GM23248 (cell line): ENCODE measurements around the gene MTCL1. TPM values are rescaled to one million over a fixed set of nuclear protein-coding genes. Genes with fewer than 3 reads are reported as not detected.

Experiments
- DNase-seq: peaks from one replicate; pipeline ENCODE4 v3.0.0-alpha.2; 2015
- H2AFZ ChIP-seq: fragments of 200-600 bp; sonication (generic); 2 replicates; pipeline ENCODE4 v1.6.1; 2016; ENCODE audit warnings: antibody characterized with exemption
- H3F3A ChIP-seq: fragments of 200-600 bp; sonication (generic); 2 replicates; pipeline ENCODE4 v1.6.1; 2016; ENCODE audit warnings: mild to moderate bottlenecking, antibody characterized with exemption, mixed run types; ENCODE audit not compliant: insufficient read depth
- H3K27ac ChIP-seq: fragments of 200-600 bp; sonication (generic); 2 replicates; pipeline ENCODE4 v1.5.1; 2016; ENCODE audit warnings: mild to moderate bottlenecking
- H3K27me3 ChIP-seq: fragments of 200-600 bp; sonication (generic); replicated peaks from 2 replicates; pipeline ENCODE4 v1.6.1; 2016; ENCODE audit warnings: mild to moderate bottlenecking; ENCODE audit not compliant: insufficient read depth
- H3K36me3 ChIP-seq: fragments of 200-600 bp; sonication (generic); 2 replicates; pipeline ENCODE4 v1.6.1; 2016; ENCODE audit warnings: low read depth, mild to moderate bottlenecking
- H3K4me1 ChIP-seq: fragments of 200-600 bp; sonication (generic); 2 replicates; pipeline ENCODE4 v1.6.1; 2016; ENCODE audit warnings: mild to moderate bottlenecking; ENCODE audit not compliant: insufficient read depth
- H3K4me2 ChIP-seq: fragments of 200-600 bp; sonication (generic); one replicate; pipeline ENCODE4 v1.6.1; 2016; ENCODE audit warnings: mild to moderate bottlenecking; ENCODE audit not compliant: unreplicated experiment
- H3K4me3 ChIP-seq: fragments of 200-600 bp; sonication (generic); 2 replicates; pipeline ENCODE4 v1.5.1; 2016; ENCODE audit warnings: mild to moderate bottlenecking
- H3K79me2 ChIP-seq: fragments of 200-600 bp; sonication (generic); 2 replicates; pipeline ENCODE4 v1.6.1; 2016; ENCODE audit warnings: mild to moderate bottlenecking; ENCODE audit not compliant: insufficient read depth
- H3K9ac ChIP-seq: fragments of 200-600 bp; sonication (generic); 2 replicates; pipeline ENCODE4 v1.6.1; 2016; ENCODE audit warnings: mild to moderate bottlenecking
- H3K9me2 ChIP-seq: fragments of 200-600 bp; sonication (generic); 2 replicates; pipeline ENCODE4 v1.6.1; 2016; ENCODE audit warnings: mixed run types, mild to moderate bottlenecking, moderate library complexity; ENCODE audit not compliant: insufficient read depth
- H3K9me3 ChIP-seq: fragments of 200-600 bp; sonication (generic); one replicate; pipeline ENCODE4 v1.6.1; 2017; ENCODE audit warnings: low read depth
- H4K20me1 ChIP-seq: fragments of 200-600 bp; sonication (generic); 2 replicates; pipeline ENCODE4 v1.6.0; 2016; ENCODE audit not compliant: insufficient read depth
- EZH2 ChIP-seq: fragments of 200-600 bp; sonication (generic); IDR thresholded peaks from 2 replicates; pipeline ENCODE4 v1.6.1; 2018; ENCODE audit warnings: antibody characterized with exemption, mild to moderate bottlenecking; ENCODE audit not compliant: insufficient read depth, poor library complexity, severe bottlenecking
- EZH2phosphoT487 ChIP-seq: fragments of 200-600 bp; sonication (generic); IDR thresholded peaks from 2 replicates; pipeline ENCODE4 v1.6.1; 2018; ENCODE audit warnings: antibody characterized with exemption, moderate library complexity, mild to moderate bottlenecking, low read depth; ENCODE audit not compliant: insufficient read depth
- WGBS, 2 experiments: methylation state at CpG; one replicate each; pipeline ENCODE4 v1.1.6; 2015 to 2017; ENCODE audit warnings: low lambda C conversion rate in 2 of 2, low coverage in 1 of 2; ENCODE audit errors: missing lambda C conversion rate in 2 of 2; 5-methylcytosine and 5-hydroxymethylcytosine counted together
- in situ Hi-C: fragments of 300-500 bp; cut with MboI; formaldehyde crosslinking; loops from 2 replicates; pipeline ENCODE4 v1.15.0; 2020
- polyA plus RNA-seq: library from polyadenylated mRNA; unstranded; fragments of >200 nt; fragmentation: Nextera tagmentation; extraction: Ambion mirVana; gene quantifications from 2 replicates; pipeline ENCODE4 v1.2.1, GENCODE V29; 2016
- total RNA-seq: library from RNA; depleted of rRNA; stranded (reverse); fragments of >200 nt; shearing (Covaris generic); gene quantifications from 2 replicates; pipeline ENCODE4 v1.2.3, GENCODE V29; 2014

Gene MTCL1
- total and polyA plus RNA-seq, 2 experiments from 2014 or later: 10.3 to 36.9 TPM

- Histone ChIP-seq H3K4me1 (no peaks in the 10 kb centered on the region), H2AFZ (no peak overlapping the region), H3K9me3 (no peaks in the 10 kb centered on the region), H4K20me1 (no peaks in the 10 kb centered on the region), H3K9me2 (no peaks in the 10 kb centered on the region), H3K4me2 (no peak overlapping the region), H3K27ac (no peak overlapping the region), H3F3A (no peaks in the 10 kb centered on the region), H3K27me3 (no peaks in the 10 kb centered on the region), H3K4me3 (no peak overlapping the region), H3K36me3 (peaks cover 30% of the 10 kb centered on the region), H3K79me2 (peaks cover 96% of the 10 kb centered on the region), H3K9ac (no peak overlapping the region)
- TF ChIP-seq EZH2: no peak
- TF ChIP-seq EZH2phosphoT487: no peak
- in situ Hi-C loops: no loop called here
- WGBS, 2 experiments: 97 to 100% methylated on average over 5 of the region's 5 CpGs
- no peak for DNase-seq
These were observed 29.1 kb downstream of the MTCL1 start for GRCh38 chr18:8734496-8734895.

- DNase-seq: no peak
- Histone ChIP-seq H3F3A (no peaks in the 10 kb centered on the region), H2AFZ (no peak overlapping the region), H3K9me2 (no peaks in the 10 kb centered on the region), H3K4me3 (no peak overlapping the region), H3K9me3 (no peaks in the 10 kb centered on the region), H4K20me1 (no peaks in the 10 kb centered on the region), H3K27me3 (no peaks in the 10 kb centered on the region), H3K4me2 (no peak overlapping the region), H3K27ac (no peak overlapping the region), H3K4me1 (no peaks in the 10 kb centered on the region), H3K9ac (no peak overlapping the region), H3K79me2 (peaks cover 97% of the 10 kb centered on the region), H3K36me3 (peaks cover 24% of the 10 kb centered on the region)
- 70 to 81% methylated on average over 2 of the region's 2 CpGs for WGBS, 2 experiments
- in situ Hi-C loops: no loop called here
- TF ChIP-seq EZH2 (no peak), EZH2phosphoT487 (no peak)
These were observed 29.9 kb downstream of the MTCL1 start for GRCh38 chr18:8735274-8735673.

- H3K9me3 ChIP-seq: no peaks in the 10 kb centered on the region
- H3K9me2 ChIP-seq: no peaks in the 10 kb centered on the region
- H3K36me3 ChIP-seq: peaks cover 27% of the 10 kb centered on the region
- no peak overlapping the region for H3K9ac ChIP-seq
- no peaks in the 10 kb centered on the region for H4K20me1 ChIP-seq
- TF ChIP-seq EZH2phosphoT487 (no peak), EZH2 (no peak)
- H3K27ac ChIP-seq: no peak overlapping the region
- H2AFZ ChIP-seq: no peak overlapping the region
- in situ Hi-C loops: no loop called here
- DNase-seq: no peak
- peaks cover 34% of the 10 kb centered on the region for H3K4me1 ChIP-seq
- peaks cover 92% of the 10 kb centered on the region for H3K79me2 ChIP-seq
- peaks cover 28% of the 10 kb centered on the region for H3F3A ChIP-seq
- H3K4me2 ChIP-seq: no peak overlapping the region
- H3K4me3 ChIP-seq: no peak overlapping the region
- WGBS, 2 experiments: 94 to 100% methylated on average over 1 of the region's 1 CpG
- no peaks in the 10 kb centered on the region for H3K27me3 ChIP-seq
These were observed 35.8 kb downstream of the MTCL1 start for GRCh38 chr18:8741117-8741516.

- Histone ChIP-seq H4K20me1 (no peaks in the 10 kb centered on the region), H3K36me3 (peaks cover 27% of the 10 kb centered on the region)
- DNase-seq: no peak
These were observed 36.2 kb downstream of the MTCL1 start for GRCh38 chr18:8741532-8741931.

More at GRCh38 chr18:8741532-8741931, 36.2 kb downstream of the MTCL1 start:
- in situ Hi-C loops: no loop called here
- H3K79me2 ChIP-seq: peaks cover 93% of the 10 kb centered on the region
- no peaks in the 10 kb centered on the region for H3K9me2 ChIP-seq
- H3K9me3 ChIP-seq: no peaks in the 10 kb centered on the region
- H3K4me1 ChIP-seq: peaks cover 38% of the 10 kb centered on the region
- WGBS, 2 experiments: 88% methylated on average over 7 of the region's 7 CpGs
- H2AFZ ChIP-seq: no peak overlapping the region
- H3F3A ChIP-seq: peaks cover 32% of the 10 kb centered on the region
- H3K4me2 ChIP-seq: no peak overlapping the region
- H3K9ac ChIP-seq: no peak overlapping the region
- no peaks in the 10 kb centered on the region for H3K27me3 ChIP-seq
- TF ChIP-seq EZH2 (no peak), EZH2phosphoT487 (no peak)
- no peak overlapping the region for H3K4me3 ChIP-seq
- H3K27ac ChIP-seq: no peak overlapping the region
